GM20431 (cell line): ENCODE data around the gene MAGEA9.
"Not testable (repeated sequence)": the region's sequence is repeated elsewhere in the genome, so short reads cannot be mapped to it uniquely, and the experiment has no call there.

Source experiments
- in situ Hi-C: fragments of 300-500 bp; cut with MseI, MboI; formaldehyde crosslinking; loops from one replicate; pipeline ENCODE4 v1.15.0; 2020; ENCODE audit warnings: low sequenced_read_pairs; ENCODE audit not compliant: unreplicated experiment

Gene MAGEA9

DNA sequence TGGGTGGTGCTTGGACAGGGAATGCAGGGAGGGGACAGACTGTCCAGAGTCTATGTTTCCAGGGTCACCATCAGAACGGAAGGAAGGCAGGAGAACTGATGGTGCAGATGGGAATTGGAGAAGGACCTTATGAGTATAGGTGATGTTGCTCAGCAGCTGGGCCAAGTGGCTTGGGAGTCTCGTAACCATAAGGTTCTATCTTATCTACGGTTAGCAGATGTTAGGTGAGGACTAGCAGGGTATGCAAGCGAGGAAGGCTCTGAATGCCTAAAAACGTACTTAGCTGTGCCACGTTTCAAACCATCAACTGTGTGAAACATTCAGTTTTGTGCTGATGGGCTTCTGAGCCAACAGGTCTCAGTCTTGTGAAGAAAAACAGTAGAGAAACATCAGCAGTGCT, 22.4 kb downstream of the MAGEA9 start:
- in situ Hi-C loops, result no loop called here

GRCh38 chrX:149807747-149808458, 26.2 kb downstream of the MAGEA9 start:
- in situ Hi-C loops, result no loop called here

DNA sequence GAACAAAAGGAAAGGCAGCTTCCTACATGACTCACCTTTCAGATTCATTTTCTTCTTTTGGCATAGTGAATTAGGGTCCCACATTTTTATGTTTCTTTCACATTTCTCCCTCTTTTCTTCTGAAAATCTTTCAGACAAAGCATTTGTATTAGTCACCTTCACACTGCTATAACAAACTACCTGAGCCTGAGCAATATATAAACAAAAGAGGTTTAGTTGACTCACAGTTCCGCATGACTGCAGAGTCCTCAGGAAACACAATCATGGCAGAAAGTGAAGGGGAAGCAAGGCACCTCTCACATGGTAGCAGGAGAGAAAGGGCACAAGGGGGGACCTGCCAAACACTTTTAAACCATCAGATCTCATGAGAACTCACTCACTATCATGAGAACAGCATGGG, 36.9 kb downstream of the MAGEA9 start:
- in situ Hi-C loops, result no loop called here

DNA sequence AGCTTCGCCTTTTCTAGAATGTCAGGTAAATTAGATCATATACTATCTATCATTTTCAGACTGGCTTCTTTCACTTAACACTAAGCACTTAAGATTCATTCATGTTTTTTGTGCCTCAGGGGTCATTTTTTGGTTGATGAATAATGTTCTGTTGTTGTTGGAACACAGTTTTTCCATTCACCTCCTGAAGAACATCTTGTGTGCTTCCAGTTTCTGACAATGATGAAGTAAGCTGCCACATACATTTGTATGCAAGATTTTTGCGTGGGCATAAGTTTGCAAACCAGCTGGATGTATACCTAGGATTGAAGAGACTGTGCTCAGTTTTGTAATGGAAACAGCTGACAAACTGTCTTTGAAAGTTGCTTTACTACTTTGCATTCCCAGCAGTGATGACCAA, 37.6 kb downstream of the MAGEA9 start:
- in situ Hi-C loops, result no loop called here

GRCh38 chrX:149825424-149825823, 43.7 kb downstream of the MAGEA9 start:
- in situ Hi-C loops, result no loop called here

GRCh38 chrX:149827254-149827653, 45.5 kb downstream of the MAGEA9 start:
- in situ Hi-C loops, result no loop called here

DNA sequence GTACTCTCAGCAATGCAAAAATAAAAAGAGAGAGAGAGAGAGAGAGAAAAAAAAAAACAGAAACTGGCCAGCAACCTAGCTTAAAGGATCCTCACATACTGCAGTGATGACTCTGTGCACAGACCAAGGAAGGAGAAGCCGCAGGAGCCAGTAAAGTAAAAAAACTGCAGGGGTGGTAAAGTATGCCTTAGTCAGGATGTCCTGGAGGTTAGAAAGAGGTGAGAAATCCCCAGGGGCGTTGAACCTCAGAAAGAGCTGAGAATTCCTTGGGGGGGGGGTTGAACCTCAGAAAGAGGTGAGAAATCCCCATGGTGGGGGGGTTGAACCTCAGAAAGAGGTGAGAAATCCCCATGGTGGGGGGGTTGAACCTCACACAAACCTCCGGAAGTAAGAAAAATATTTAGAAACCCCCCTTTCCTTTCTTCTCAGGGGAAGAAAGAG, 48.0 kb downstream of the MAGEA9 start:
- in situ Hi-C loops, result no loop called here

- in situ Hi-C loops, result no loop called here
Observed at GRCh38 chrX:149830192-149830873, 48.6 kb downstream of the MAGEA9 start.

GRCh38 chrX:149831473-149831872, 49.7 kb downstream of the MAGEA9 start:
- in situ Hi-C loops, result no loop called here

GRCh38 chrX:149836728-149837127, 55.0 kb downstream of the MAGEA9 start:
- in situ Hi-C loops, result not testable (repeated sequence)

- in situ Hi-C loops, result no loop called here
Observed at GRCh38 chrX:149837167-149837566, 55.4 kb downstream of the MAGEA9 start.
